Panc1 (cell line): Measurements from ENCODE around the gene DMBX1. TPM values are rescaled to one million over a fixed set of nuclear protein-coding genes. Genes with fewer than 3 reads are reported as not detected.

Source experiments
- ATAC-seq: fragments of 200-7000 bp; cut with Tn5 transposase; 2 replicates; pipeline ENCODE4 v1.9.1; 2020; ENCODE audit warnings: mild to moderate bottlenecking, moderate library complexity
- BruUV-seq: library from RNA; stranded (reverse); fragments of 400-500 nt; replicated peaks from 2 replicates; lab custom pipeline; 2021; lab: Mats Ljungman, UMichigan
- CTCF ChIA-PET: fragments of 300-600 bp; sonication (Branson Sonifier 250); formaldehyde crosslinking; loops from one replicate; lab custom pipeline; 2022; ENCODE audit warnings: antibody characterized with exemption; lab: Charles Lee
- POLR2A ChIA-PET: fragments of 300-600 bp; sonication (Branson Sonifier 250); formaldehyde crosslinking; loops from one replicate; lab custom pipeline; 2022; ENCODE audit warnings: antibody characterized with exemption; lab: Charles Lee
- DNase-seq: peaks from one replicate; pipeline ENCODE4 v3.0.0-alpha.2; 2010; ENCODE audit warnings: low read depth, low spot score
- H3K27ac ChIP-seq: 2 replicates; pipeline ENCODE4 v1.5.1; 2011; ENCODE audit warnings: mild to moderate bottlenecking, low read length, inconsistent platforms
- H3K27me3 ChIP-seq: fragments of 200-500 bp; sonication (Bioruptor generic); 2 replicates; pipeline ENCODE4 v1.6.0; 2014; ENCODE audit warnings: low read length, inconsistent platforms; ENCODE audit not compliant: control insufficient read depth, insufficient read depth
- H3K36me3 ChIP-seq: fragments of 200-500 bp; sonication (Bioruptor generic); 2 replicates; pipeline ENCODE4 v1.5.1; 2014; ENCODE audit warnings: inconsistent platforms, mild to moderate bottlenecking, low read length, moderate library complexity; ENCODE audit not compliant: control insufficient read depth, insufficient read depth
- H3K4me1 ChIP-seq: 2 replicates; pipeline ENCODE4 v1.5.1; 2011; ENCODE audit warnings: inconsistent platforms, mild to moderate bottlenecking, low read length, moderate library complexity; ENCODE audit not compliant: control insufficient read depth, insufficient read depth
- H3K4me3 ChIP-seq, 2 experiments: 2 replicates each; pipeline ENCODE4 v1.5.1; 2011 to 2012; ENCODE audit warnings: low read depth in 2 of 2, low read length in 2 of 2, mild to moderate bottlenecking in 2 of 2, inconsistent platforms in 1 of 2, moderate library complexity in 1 of 2
- H3K9me3 ChIP-seq: fragments of 200-500 bp; sonication (Bioruptor generic); 2 replicates; pipeline ENCODE4 v1.5.1; 2014; ENCODE audit warnings: low read depth, mild to moderate bottlenecking, inconsistent platforms, low read length, moderate library complexity; ENCODE audit not compliant: control insufficient read depth, insufficient read depth
- POLR2AphosphoS5 ChIP-seq: IDR thresholded peaks from 2 replicates; pipeline ENCODE4 v1.6.1; 2012; ENCODE audit warnings: mild to moderate bottlenecking, low read depth, low read length, moderate library complexity
- SIN3A ChIP-seq: IDR thresholded peaks from 2 replicates; pipeline ENCODE4 v1.6.1; 2012; ENCODE audit warnings: low read depth, mild to moderate bottlenecking, low read length, moderate library complexity, borderline replicate concordance; ENCODE audit not compliant: insufficient read depth
- TCF7L2 ChIP-seq: IDR thresholded peaks from 2 replicates; pipeline ENCODE4 v1.6.1; 2011; ENCODE audit warnings: mild to moderate bottlenecking, low read depth, low read length, inconsistent platforms
- in situ Hi-C: cut with HindIII; loops from 2 replicates; pipeline ENCODE4 v1.10.0; 2016; ENCODE audit warnings: low sequenced_read_pairs, low pct_unique_long_range_greater_than_20kb
- intact Hi-C: fragments of 100-400 bp; cut with micrococcal nuclease; formaldehyde crosslinking; loops from one replicate; pipeline ENCODE4 v1.10.0; 2022; ENCODE audit not compliant: unreplicated experiment
- total RNA-seq: library from RNA; stranded (reverse); gene quantifications from one replicate; pipeline ENCODE4 v1.2.1, GENCODE V29; 2021; ENCODE audit not compliant: unreplicated experiment
- TF ChIP-seq, protein P1 (sequence below): fragments of 450-650 bp; IDR thresholded peaks from 2 replicates; pipeline ENCODE4 v1.5.1; 2017; ENCODE audit warnings: mild to moderate bottlenecking
- TF ChIP-seq, protein P2 (sequence below), 2 experiments: IDR thresholded peaks; 2 replicates each; pipeline ENCODE4 v1.6.1; 2011 to 2012; ENCODE audit warnings: low read depth in 2 of 2, control low read depth in 1 of 2, low read length in 1 of 2, mild to moderate bottlenecking in 1 of 2, moderate library complexity in 1 of 2; ENCODE audit not compliant: insufficient read depth in 1 of 2

Gene DMBX1
- total RNA-seq, 1 experiment from 2014 or later, result 0.05 TPM

DNA sequence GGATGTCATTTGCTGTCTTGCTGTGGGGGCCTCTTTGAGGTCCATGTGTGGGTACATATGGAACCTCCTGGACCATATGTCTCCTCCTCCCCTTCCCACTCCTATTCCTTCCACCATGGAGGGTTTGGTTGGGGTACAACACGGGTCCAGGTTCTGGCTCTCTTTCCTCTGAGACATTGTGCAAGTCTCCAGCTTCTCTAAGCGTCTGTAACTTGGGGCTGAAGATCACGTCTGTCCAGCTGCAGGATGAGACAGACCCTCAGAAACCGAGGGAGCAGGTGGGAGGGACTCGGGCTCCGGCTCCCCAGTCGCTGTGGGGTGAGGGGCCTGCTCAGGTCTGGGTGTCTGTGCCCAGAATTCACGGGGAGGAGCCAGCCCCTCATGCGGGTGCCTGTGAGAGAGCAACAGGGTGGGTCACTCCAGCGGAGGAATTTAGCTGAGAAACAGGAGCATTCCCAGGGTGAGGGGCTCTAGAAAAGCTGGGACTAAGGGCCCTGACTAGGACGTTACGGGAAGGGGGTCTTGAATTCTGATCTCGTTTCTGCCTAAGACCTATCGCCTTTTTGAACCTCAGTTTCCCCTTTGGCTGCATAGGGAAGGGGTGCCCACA is 42.0 kb upstream of the DMBX1 start:
- Histone ChIP-seq H3K36me3 (no peaks in the 10 kb centered on the region), H3K27me3 (no peaks in the 10 kb centered on the region), H3K4me1 (peaks cover 5% of the 10 kb centered on the region; the same call in 1 of the 2 replicates), H3K27ac (no peak overlapping the region), H3K4me3 (no peak overlapping the region), H3K9me3 (no peaks in the 10 kb centered on the region)
- CTCF ChIA-PET, result interaction anchor here (0.6 to 1.4 kb wide), 8 partner anchors 11 to 156 kb away, joined by 3 to 34 read pairs (median 3); partner anchors contain the start of gene MKNK1
- intact Hi-C loops, result loop anchor here (1.0 kb wide), 1 partner anchor 81 kb away; no protein-coding TSS in a partner anchor
- in situ Hi-C loops, result no loop called here
- BruUV-seq, result no TSS peak
- TF ChIP-seq SIN3A, result no peak
- TF ChIP-seq, protein P1, sequence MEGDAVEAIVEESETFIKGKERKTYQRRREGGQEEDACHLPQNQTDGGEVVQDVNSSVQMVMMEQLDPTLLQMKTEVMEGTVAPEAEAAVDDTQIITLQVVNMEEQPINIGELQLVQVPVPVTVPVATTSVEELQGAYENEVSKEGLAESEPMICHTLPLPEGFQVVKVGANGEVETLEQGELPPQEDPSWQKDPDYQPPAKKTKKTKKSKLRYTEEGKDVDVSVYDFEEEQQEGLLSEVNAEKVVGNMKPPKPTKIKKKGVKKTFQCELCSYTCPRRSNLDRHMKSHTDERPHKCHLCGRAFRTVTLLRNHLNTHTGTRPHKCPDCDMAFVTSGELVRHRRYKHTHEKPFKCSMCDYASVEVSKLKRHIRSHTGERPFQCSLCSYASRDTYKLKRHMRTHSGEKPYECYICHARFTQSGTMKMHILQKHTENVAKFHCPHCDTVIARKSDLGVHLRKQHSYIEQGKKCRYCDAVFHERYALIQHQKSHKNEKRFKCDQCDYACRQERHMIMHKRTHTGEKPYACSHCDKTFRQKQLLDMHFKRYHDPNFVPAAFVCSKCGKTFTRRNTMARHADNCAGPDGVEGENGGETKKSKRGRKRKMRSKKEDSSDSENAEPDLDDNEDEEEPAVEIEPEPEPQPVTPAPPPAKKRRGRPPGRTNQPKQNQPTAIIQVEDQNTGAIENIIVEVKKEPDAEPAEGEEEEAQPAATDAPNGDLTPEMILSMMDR, result no peak
- no peak for TF ChIP-seq POLR2AphosphoS5
- TF ChIP-seq, protein P2, sequence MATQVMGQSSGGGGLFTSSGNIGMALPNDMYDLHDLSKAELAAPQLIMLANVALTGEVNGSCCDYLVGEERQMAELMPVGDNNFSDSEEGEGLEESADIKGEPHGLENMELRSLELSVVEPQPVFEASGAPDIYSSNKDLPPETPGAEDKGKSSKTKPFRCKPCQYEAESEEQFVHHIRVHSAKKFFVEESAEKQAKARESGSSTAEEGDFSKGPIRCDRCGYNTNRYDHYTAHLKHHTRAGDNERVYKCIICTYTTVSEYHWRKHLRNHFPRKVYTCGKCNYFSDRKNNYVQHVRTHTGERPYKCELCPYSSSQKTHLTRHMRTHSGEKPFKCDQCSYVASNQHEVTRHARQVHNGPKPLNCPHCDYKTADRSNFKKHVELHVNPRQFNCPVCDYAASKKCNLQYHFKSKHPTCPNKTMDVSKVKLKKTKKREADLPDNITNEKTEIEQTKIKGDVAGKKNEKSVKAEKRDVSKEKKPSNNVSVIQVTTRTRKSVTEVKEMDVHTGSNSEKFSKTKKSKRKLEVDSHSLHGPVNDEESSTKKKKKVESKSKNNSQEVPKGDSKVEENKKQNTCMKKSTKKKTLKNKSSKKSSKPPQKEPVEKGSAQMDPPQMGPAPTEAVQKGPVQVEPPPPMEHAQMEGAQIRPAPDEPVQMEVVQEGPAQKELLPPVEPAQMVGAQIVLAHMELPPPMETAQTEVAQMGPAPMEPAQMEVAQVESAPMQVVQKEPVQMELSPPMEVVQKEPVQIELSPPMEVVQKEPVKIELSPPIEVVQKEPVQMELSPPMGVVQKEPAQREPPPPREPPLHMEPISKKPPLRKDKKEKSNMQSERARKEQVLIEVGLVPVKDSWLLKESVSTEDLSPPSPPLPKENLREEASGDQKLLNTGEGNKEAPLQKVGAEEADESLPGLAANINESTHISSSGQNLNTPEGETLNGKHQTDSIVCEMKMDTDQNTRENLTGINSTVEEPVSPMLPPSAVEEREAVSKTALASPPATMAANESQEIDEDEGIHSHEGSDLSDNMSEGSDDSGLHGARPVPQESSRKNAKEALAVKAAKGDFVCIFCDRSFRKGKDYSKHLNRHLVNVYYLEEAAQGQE (IDR thresholded peaks at IDR 0.05; ENCODE audit: insufficient read depth in 1 of 2, low read depth in 2 of 2, low read length in 1 of 2), result no peak
- TF ChIP-seq TCF7L2, result no peak
- no peak for ATAC-seq
- POLR2A ChIA-PET, result no interaction called here
- no peak for DNase-seq

DNA sequence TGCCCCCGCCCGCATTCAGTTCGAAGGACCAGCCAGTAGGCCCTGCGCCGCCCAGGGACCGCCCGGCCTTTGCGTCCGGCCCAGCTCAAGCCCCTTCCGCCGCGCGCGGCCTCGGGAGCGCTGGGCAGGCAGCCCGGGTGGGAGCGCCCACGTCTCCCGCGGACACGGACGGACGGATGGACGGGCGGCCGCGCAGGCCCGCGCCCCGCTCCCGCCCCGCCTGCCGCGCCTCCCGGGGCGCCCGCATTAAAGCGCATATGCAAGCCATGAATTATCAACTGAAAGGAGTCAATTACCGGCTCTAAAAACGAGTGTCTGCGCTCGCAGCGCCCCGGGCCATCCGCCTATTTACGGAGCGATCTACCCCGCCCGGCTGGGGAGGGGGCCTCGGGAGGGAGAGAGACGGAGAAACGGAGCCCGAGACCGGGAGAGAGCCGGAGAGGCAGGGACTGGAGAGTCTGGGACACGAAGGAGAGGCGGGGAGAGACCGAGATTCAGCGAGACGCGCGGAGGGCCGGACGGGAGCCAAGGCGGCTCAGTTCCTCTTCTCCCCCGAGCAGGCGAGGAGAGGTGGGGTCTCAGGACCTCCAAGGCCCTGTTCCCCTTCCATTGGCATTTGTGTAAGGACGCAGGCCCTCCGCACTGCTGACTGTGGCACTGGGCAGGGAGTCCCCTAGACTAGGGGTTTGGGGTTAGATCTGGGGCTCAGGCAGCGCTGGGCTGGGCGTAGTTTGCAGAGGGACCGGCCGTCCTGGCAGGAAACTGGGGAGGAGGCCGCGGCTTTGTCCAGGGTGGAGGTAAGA is 41.3 kb upstream of the DMBX1 start:
- H3K4me3 ChIP-seq, result no peak overlapping the region
- BruUV-seq, result no TSS peak
- intact Hi-C loops, result no loop called here
- no peak for TF ChIP-seq TCF7L2
- no peak for TF ChIP-seq POLR2AphosphoS5
- TF ChIP-seq SIN3A, result no peak
- TF ChIP-seq, protein P2 (IDR thresholded peaks at IDR 0.05; ENCODE audit: insufficient read depth in 1 of 2, low read depth in 2 of 2, low read length in 1 of 2), result no peak
- TF ChIP-seq, protein P1, result no peak
- ChIA-PET CTCF (interaction anchor here (1.6 kb wide), 1 partner anchor 78 kb away, joined by 4 read pairs; no protein-coding TSS in a partner anchor), POLR2A (no interaction called here)
- in situ Hi-C loops, result no loop called here
- H3K9me3 ChIP-seq, result no peaks in the 10 kb centered on the region
- DNase-seq, result no peak
- no peak overlapping the region for H3K27ac ChIP-seq
- no peaks in the 10 kb centered on the region for H3K4me1 ChIP-seq
- ATAC-seq, result no peak
- no peaks in the 10 kb centered on the region for H3K36me3 ChIP-seq
- H3K27me3 ChIP-seq, result no peaks in the 10 kb centered on the region
